Smooth muscle cell (in vitro differentiated cells): ENCODE results near the gene CUL2. TPM values are rescaled to one million over a fixed set of nuclear protein-coding genes. Genes with fewer than 3 reads are reported as not detected.

Source experiments
- DNase-seq: peaks from one replicate; lab custom pipeline; 2025; ENCODE audit not compliant: unreplicated experiment; lab: John Stamatoyannopoulos, UW
- H2AFZ ChIP-seq: fragments of 200-600 bp; sonication (generic); 2 replicates; pipeline ENCODE4 v1.6.0; 2016; ENCODE audit warnings: antibody characterized with exemption, low read depth, mild to moderate bottlenecking
- H3F3A ChIP-seq: fragments of 200-600 bp; sonication (generic); 2 replicates; pipeline ENCODE4 v1.6.0; 2017; ENCODE audit warnings: antibody characterized with exemption, low read depth
- H3K27ac ChIP-seq: fragments of 200-600 bp; sonication (generic); 2 replicates; pipeline ENCODE4 v1.5.1; 2016; ENCODE audit warnings: low read depth, mild to moderate bottlenecking
- H3K27me3 ChIP-seq: fragments of 200-600 bp; sonication (generic); 2 replicates; pipeline ENCODE4 v1.6.1; 2016; ENCODE audit warnings: low read depth, mild to moderate bottlenecking
- H3K36me3 ChIP-seq: fragments of 200-600 bp; sonication (generic); 2 replicates; pipeline ENCODE4 v1.5.1; 2016; ENCODE audit warnings: low read depth
- H3K4me1 ChIP-seq: fragments of 200-600 bp; sonication (generic); 2 replicates; pipeline ENCODE4 v1.5.1; 2016; ENCODE audit warnings: low read depth
- H3K4me2 ChIP-seq: fragments of 200-600 bp; sonication (generic); 2 replicates; pipeline ENCODE4 v1.6.0; 2016; ENCODE audit warnings: mild to moderate bottlenecking
- H3K4me3 ChIP-seq: fragments of 200-600 bp; sonication (generic); 2 replicates; pipeline ENCODE4 v1.5.1; 2016; ENCODE audit warnings: mild to moderate bottlenecking
- H3K79me2 ChIP-seq: fragments of 200-600 bp; sonication (generic); 2 replicates; pipeline ENCODE4 v1.6.0; 2016; ENCODE audit warnings: low read depth, mild to moderate bottlenecking
- H3K9ac ChIP-seq: fragments of 200-600 bp; sonication (generic); 2 replicates; pipeline ENCODE4 v1.6.0; 2016; ENCODE audit warnings: low read depth
- H3K9me3 ChIP-seq: fragments of 200-600 bp; sonication (generic); replicated peaks from 2 replicates; pipeline ENCODE4 v1.5.1; 2016; ENCODE audit warnings: low read depth
- H4K20me1 ChIP-seq: fragments of 200-600 bp; sonication (generic); 2 replicates; pipeline ENCODE4 v1.6.0; 2016; ENCODE audit warnings: low read depth
- CTCF ChIP-seq: fragments of 200-600 bp; sonication (generic); IDR thresholded peaks from 2 replicates; pipeline ENCODE4 v1.5.1; 2017; ENCODE audit warnings: borderline replicate concordance, mild to moderate bottlenecking, antibody characterized with exemption; ENCODE audit not compliant: insufficient read depth, poor library complexity, severe bottlenecking
- WGBS: methylation state at CpG from one replicate; pipeline ENCODE4 v1.1.7; 2016; ENCODE audit warnings: low lambda C conversion rate; 5-methylcytosine and 5-hydroxymethylcytosine counted together
- polyA plus RNA-seq: library from polyadenylated mRNA; unstranded; fragments of >200 nt; fragmentation: Nextera tagmentation; extraction: Ambion mirVana; gene quantifications from 2 replicates; pipeline ENCODE4 v1.2.1, GENCODE V29; 2016
- total RNA-seq: library from RNA; depleted of rRNA; stranded (reverse); fragments of >200 nt; gene quantifications from 2 replicates; pipeline ENCODE4 v1.2.3, GENCODE V29; 2014

CUL2 gene
- total and polyA plus RNA-seq, 2 experiments from 2014 or later, result 38.7 to 39.6 TPM

GRCh38 chr10:35112571-35112970 is 22.4 kb upstream of the CUL2 start:
- no peak overlapping the region for H3K27ac ChIP-seq
- WGBS, result 90% methylated on average over 4 of the region's 4 CpGs
- no peaks in the 10 kb centered on the region for H4K20me1 ChIP-seq
- no peak overlapping the region for H3K4me2 ChIP-seq
- no peaks in the 10 kb centered on the region for H3F3A ChIP-seq
- H3K9me3 ChIP-seq, result no peaks in the 10 kb centered on the region
- TF ChIP-seq CTCF, result no peak
- no peak overlapping the region for H3K4me3 ChIP-seq
- no peaks in the 10 kb centered on the region for H3K4me1 ChIP-seq
- H3K27me3 ChIP-seq, result no peaks in the 10 kb centered on the region
- H2AFZ ChIP-seq, result peak overlapping the region; percentile 36
- no peaks in the 10 kb centered on the region for H3K79me2 ChIP-seq
- H3K9ac ChIP-seq, result no peak overlapping the region
- no peak for DNase-seq
- H3K36me3 ChIP-seq, result no peaks in the 10 kb centered on the region

GRCh38 chr10:35103882-35104281 is 13.7 kb upstream of the CUL2 start:
- Histone ChIP-seq H2AFZ (no peak overlapping the region), H3K4me2 (no peak overlapping the region), H3K9me3 (no peaks in the 10 kb centered on the region), H3K9ac (no peak overlapping the region), H3K36me3 (no peaks in the 10 kb centered on the region), H3K27me3 (no peaks in the 10 kb centered on the region), H3K27ac (no peak overlapping the region), H3K4me1 (no peaks in the 10 kb centered on the region), H3F3A (no peaks in the 10 kb centered on the region), H3K4me3 (no peak overlapping the region), H3K79me2 (no peaks in the 10 kb centered on the region), H4K20me1 (no peaks in the 10 kb centered on the region)
- WGBS, result 62% methylated on average over 7 of the region's 7 CpGs
- DNase-seq, result no peak
- no peak for TF ChIP-seq CTCF

GRCh38 chr10:35097510-35097909 is 7.4 kb upstream of the CUL2 start:
- H3K9me3 ChIP-seq, result no peaks in the 10 kb centered on the region
- no peak for TF ChIP-seq CTCF
- H3F3A ChIP-seq, result no peaks in the 10 kb centered on the region
- DNase-seq, result no peak
- peaks cover 5% of the 10 kb centered on the region for H3K27me3 ChIP-seq
- H3K4me3 ChIP-seq, result no peak overlapping the region
- no peaks in the 10 kb centered on the region for H3K36me3 ChIP-seq
- H4K20me1 ChIP-seq, result no peaks in the 10 kb centered on the region
- no peaks in the 10 kb centered on the region for H3K4me1 ChIP-seq
- no peak overlapping the region for H3K4me2 ChIP-seq
- H2AFZ ChIP-seq, result no peak overlapping the region
- H3K27ac ChIP-seq, result no peak overlapping the region
- H3K79me2 ChIP-seq, result no peaks in the 10 kb centered on the region
- H3K9ac ChIP-seq, result no peak overlapping the region
- WGBS, result 90% methylated on average over 1 of the region's 1 CpG

- no peak for TF ChIP-seq CTCF
- 93% methylated on average over 2 of the region's 2 CpGs for WGBS
- Histone ChIP-seq H3K27me3 (peaks cover 5% of the 10 kb centered on the region), H3K9me3 (no peaks in the 10 kb centered on the region), H3K9ac (no peak overlapping the region), H3F3A (no peaks in the 10 kb centered on the region), H4K20me1 (no peaks in the 10 kb centered on the region), H3K27ac (no peak overlapping the region), H3K4me2 (no peak overlapping the region), H2AFZ (no peak overlapping the region), H3K4me1 (no peaks in the 10 kb centered on the region), H3K4me3 (no peak overlapping the region), H3K79me2 (no peaks in the 10 kb centered on the region), H3K36me3 (no peaks in the 10 kb centered on the region)
- DNase-seq, result no peak
These were observed 6.2 kb upstream of the CUL2 start for GRCh38 chr10:35096312-35096711.
